PFSK-1 (cell line): Measurements from ENCODE around the gene TRRAP.

Experiments used
- FOXP2 ChIP-seq: optimal IDR thresholded peaks from 2 replicates; pipeline ENCODE3; 2011; ENCODE audit warnings: borderline replicate concordance, control low read depth, inconsistent platforms; ENCODE audit not compliant: insufficient read depth; ENCODE audit errors: extremely low read length, extremely low read depth
- POLR2AphosphoS5 ChIP-seq: IDR thresholded peaks from 2 replicates; pipeline ENCODE4 v1.6.1; 2012; ENCODE audit warnings: low read depth, mild to moderate bottlenecking, control low read depth, low read length, moderate library complexity
- SIN3A ChIP-seq: IDR thresholded peaks from 2 replicates; pipeline ENCODE4 v1.6.1; 2012; ENCODE audit warnings: mild to moderate bottlenecking, low read length, moderate library complexity, borderline replicate concordance; ENCODE audit not compliant: insufficient read depth
- TAF1 ChIP-seq: IDR thresholded peaks from 2 replicates; pipeline ENCODE4 v1.6.1; 2012; ENCODE audit warnings: low read length, control low read depth, borderline replicate concordance; ENCODE audit not compliant: insufficient read depth
- TF ChIP-seq, protein P1 (sequence below), 2 experiments: IDR thresholded peaks; 2 replicates each; pipeline versions ENCODE4 v1.6.1 to v1.8.0; 2011 to 2012; ENCODE audit warnings: low read depth in 2 of 2, low read length in 2 of 2, control low read depth in 1 of 2, inconsistent platforms in 1 of 2, mild to moderate bottlenecking in 1 of 2, moderate library complexity in 1 of 2; ENCODE audit not compliant: insufficient read depth in 1 of 2

Gene TRRAP

GRCh38 chr7:99050971-99051370 is 172.6 kb downstream of the TRRAP start:
- TF ChIP-seq SIN3A (no peak), TAF1 (no peak), POLR2AphosphoS5 (no peak), FOXP2 (no peak)
- TF ChIP-seq, protein P1, sequence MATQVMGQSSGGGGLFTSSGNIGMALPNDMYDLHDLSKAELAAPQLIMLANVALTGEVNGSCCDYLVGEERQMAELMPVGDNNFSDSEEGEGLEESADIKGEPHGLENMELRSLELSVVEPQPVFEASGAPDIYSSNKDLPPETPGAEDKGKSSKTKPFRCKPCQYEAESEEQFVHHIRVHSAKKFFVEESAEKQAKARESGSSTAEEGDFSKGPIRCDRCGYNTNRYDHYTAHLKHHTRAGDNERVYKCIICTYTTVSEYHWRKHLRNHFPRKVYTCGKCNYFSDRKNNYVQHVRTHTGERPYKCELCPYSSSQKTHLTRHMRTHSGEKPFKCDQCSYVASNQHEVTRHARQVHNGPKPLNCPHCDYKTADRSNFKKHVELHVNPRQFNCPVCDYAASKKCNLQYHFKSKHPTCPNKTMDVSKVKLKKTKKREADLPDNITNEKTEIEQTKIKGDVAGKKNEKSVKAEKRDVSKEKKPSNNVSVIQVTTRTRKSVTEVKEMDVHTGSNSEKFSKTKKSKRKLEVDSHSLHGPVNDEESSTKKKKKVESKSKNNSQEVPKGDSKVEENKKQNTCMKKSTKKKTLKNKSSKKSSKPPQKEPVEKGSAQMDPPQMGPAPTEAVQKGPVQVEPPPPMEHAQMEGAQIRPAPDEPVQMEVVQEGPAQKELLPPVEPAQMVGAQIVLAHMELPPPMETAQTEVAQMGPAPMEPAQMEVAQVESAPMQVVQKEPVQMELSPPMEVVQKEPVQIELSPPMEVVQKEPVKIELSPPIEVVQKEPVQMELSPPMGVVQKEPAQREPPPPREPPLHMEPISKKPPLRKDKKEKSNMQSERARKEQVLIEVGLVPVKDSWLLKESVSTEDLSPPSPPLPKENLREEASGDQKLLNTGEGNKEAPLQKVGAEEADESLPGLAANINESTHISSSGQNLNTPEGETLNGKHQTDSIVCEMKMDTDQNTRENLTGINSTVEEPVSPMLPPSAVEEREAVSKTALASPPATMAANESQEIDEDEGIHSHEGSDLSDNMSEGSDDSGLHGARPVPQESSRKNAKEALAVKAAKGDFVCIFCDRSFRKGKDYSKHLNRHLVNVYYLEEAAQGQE (IDR thresholded peaks at IDR 0.05; ENCODE audit: insufficient read depth in 1 of 2, low read depth in 2 of 2, low read length in 2 of 2), result no peak

DNA sequence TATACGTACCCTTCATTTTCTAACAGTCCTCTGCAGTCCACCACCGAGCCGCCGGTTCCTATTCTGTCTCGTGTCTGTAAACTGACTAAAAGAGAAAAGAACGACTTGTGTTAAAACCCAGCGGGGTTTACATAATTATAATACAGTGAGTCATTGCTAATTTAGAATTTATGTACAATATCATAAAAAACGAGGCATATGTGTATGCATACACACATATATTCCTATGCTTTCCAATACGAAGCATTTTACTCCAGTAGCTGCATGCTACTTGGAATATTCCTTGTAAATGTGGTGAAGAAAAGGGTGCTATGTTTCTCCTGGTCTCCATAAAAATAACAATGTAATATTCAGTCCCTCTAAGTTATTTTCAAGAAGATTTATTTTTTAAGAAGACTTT is 176.4 kb downstream of the TRRAP start:
- no peak for TF ChIP-seq POLR2AphosphoS5

GRCh38 chr7:99061001-99061776 is 182.9 kb downstream of the TRRAP start:
- no peak for TF ChIP-seq POLR2AphosphoS5
- no peak for TF ChIP-seq SIN3A
- TF ChIP-seq TAF1, result no peak
- TF ChIP-seq, protein P1 (IDR thresholded peaks at IDR 0.05; ENCODE audit: insufficient read depth in 1 of 2, low read depth in 2 of 2, low read length in 2 of 2), result no peak
- no peak for TF ChIP-seq FOXP2
